HTR-8/SVneo (cell line): ENCODE data around the gene PSD2.
A peak's percentile ranks its signal among the peaks of the same experiment; 100 is the strongest.

ENCODE experiments used
- DNase-seq: peaks from one replicate; pipeline ENCODE4 v3.0.0; 2011; ENCODE audit warnings: low spot score, mixed read lengths; ENCODE audit not compliant: insufficient read length
- FAIRE-seq: peaks from 2 replicates; lab custom pipeline; 2011; peaks lifted over from hg19 to GRCh38; lab: Jason Lieb, UNC

The PSD2 gene

GRCh38 chr5:139795074-139796001 lies at the start of gene PSD2:
Gene PSD2, plus strand, starts transcription at chr5:139795808. Its CDS starts 13,633 bp downstream, at chr5:139809441.
- DNase-seq (peak; percentile 40), FAIRE-seq (peak; percentile 9)

GRCh38 chr5:139746691-139747582 lies 48.7 kb upstream of the PSD2 start:
- no peak for DNase-seq
- peak; percentile 58 for FAIRE-seq

- DNase-seq, result no peak
- no peak for FAIRE-seq
These were observed 47.8 kb upstream of the PSD2 start for GRCh38 chr5:139747583-139748504.

GRCh38 chr5:139748505-139748826 lies 47.1 kb upstream of the PSD2 start:
- DNase-seq (no peak), FAIRE-seq (no peak)

GRCh38 chr5:139749242-139749641 lies 46.4 kb upstream of the PSD2 start:
- no peak for DNase-seq
- no peak for FAIRE-seq

GRCh38 chr5:139751236-139751635 lies 44.4 kb upstream of the PSD2 start:
- DNase-seq (no peak), FAIRE-seq (no peak)

GRCh38 chr5:139752506-139753473 lies 42.8 kb upstream of the PSD2 start:
- no peak for FAIRE-seq
- DNase-seq, result peak; percentile 51

GRCh38 chr5:139755892-139756671 lies 39.5 kb upstream of the PSD2 start:
- FAIRE-seq, result no peak
- DNase-seq, result no peak

GRCh38 chr5:139756971-139757370 lies 38.6 kb upstream of the PSD2 start:
- FAIRE-seq (no peak), DNase-seq (no peak)

- FAIRE-seq (no peak), DNase-seq (no peak)
These were observed 37.7 kb upstream of the PSD2 start for GRCh38 chr5:139757727-139758509.

- DNase-seq, result no peak
- FAIRE-seq, result no peak
These were observed 37.0 kb upstream of the PSD2 start for GRCh38 chr5:139758510-139759075.

GRCh38 chr5:139759219-139759721 lies 36.3 kb upstream of the PSD2 start:
- no peak for FAIRE-seq
- no peak for DNase-seq

- FAIRE-seq, result no peak
These were observed 35.2 kb upstream of the PSD2 start for GRCh38 chr5:139760066-139761056.

GRCh38 chr5:139761057-139761450 lies 34.6 kb upstream of the PSD2 start:
- DNase-seq (no peak), FAIRE-seq (no peak)

More at GRCh38 chr5:139760066-139761056, 35.2 kb upstream of the PSD2 start:
- DNase-seq, result no peak

- no peak for FAIRE-seq
These were observed 34.1 kb upstream of the PSD2 start for GRCh38 chr5:139761501-139761900.

More at GRCh38 chr5:139761501-139761900, 34.1 kb upstream of the PSD2 start:
- DNase-seq, result no peak
